Right lobe of liver (tissue), 4 donors: ENCODE measurements around the gene MARCHF6.

Experiments used
- CTCF ChIP-seq, 4 donors: fragments of 200-600 bp in 3 of 4; fragments of 450-650 bp in 1 of 4; IDR thresholded peaks; one replicate each; pipeline versions ENCODE4 v1.5.1 to v1.8.0; 2016 to 2022; ENCODE audit warnings: antibody characterized with exemption in 4 of 4, mild to moderate bottlenecking in 2 of 4
- POLR2A ChIP-seq: fragments of 450-650 bp; IDR thresholded peaks from one replicate; pipeline ENCODE4 v1.6.1; 2017; ENCODE audit warnings: antibody characterized with exemption, mild to moderate bottlenecking
- donor health status: DM: no; HTN: no; CAD: no.
- donor health status: DM: no; HTN: no; CAD: no.
- donor health status: DM: no; HTN: yes; CAD: no.

GRCh38 chr5:10372726-10373709, 19.5 kb downstream of the MARCHF6 start:
- TF ChIP-seq CTCF (IDR thresholded peaks at IDR 0.05) (no peak), POLR2A (no peak)
